CD4-positive, alpha-beta T cell treated with Interleukin-1 beta for 1 hour (primary cell): Measurements from ENCODE around the gene SOSTDC1.
"Not testable (repeated sequence)": the region's sequence is repeated elsewhere in the genome, so short reads cannot be mapped to it uniquely, and the experiment has no call there.

Experiments used
- DNase-seq, 2 donors: peaks; one replicate each; pipeline ENCODE4 v3.0.0-alpha.2; 2020 to 2022

SOSTDC1 gene

DNA sequence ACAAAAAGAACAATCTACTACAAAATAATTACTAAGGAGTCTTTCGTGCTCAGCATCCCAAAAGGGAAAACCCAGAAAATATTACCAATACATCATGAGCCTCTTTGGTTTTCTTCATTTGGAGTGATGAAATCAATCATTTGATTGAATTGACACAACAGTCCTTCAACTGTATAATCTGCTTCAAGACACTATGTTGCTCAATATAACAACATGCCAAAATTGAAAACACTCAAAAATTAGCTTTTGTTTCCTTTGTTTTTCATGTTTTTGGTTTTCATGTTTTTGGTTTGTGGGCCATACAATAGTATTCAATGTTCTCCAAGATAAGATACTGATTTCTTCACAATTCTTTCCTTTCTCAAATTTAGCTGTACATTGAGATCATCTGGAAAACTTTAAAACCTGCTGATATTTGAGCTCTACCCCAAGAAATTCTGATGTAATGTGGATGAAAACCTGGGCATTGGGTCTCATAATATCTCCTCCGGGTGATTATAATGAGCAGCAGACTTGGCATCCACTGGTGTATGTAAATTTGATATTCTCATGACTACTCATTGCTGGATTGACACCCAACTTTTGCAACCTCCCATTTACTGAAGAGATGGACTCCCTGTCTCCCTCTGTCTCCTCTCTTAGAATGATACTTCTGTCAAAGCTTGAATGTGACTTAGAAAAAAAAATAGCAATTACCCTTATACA, 4.6 kb downstream of the SOSTDC1 start:
- no peak for DNase-seq

DNA sequence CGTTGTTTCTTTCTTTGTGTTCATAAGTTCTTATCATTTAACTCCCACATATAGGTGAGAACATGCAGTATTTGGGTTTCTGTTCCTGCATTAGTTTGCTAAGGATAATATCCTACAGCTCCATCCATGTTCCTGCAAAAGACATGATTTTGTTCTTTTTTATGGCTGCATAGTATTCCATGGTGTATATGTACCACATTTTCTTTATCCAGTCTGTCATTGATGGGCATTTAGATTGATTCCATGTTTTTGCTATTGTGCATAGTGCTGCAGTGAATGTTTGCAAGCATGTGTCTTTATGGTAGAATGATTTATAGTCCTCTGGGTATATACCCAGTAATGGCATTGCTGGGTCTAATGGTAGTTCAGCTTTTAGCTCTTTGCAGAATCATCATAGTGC, 9.2 kb downstream of the SOSTDC1 start:
- DNase-seq: not testable (repeated sequence)

DNA sequence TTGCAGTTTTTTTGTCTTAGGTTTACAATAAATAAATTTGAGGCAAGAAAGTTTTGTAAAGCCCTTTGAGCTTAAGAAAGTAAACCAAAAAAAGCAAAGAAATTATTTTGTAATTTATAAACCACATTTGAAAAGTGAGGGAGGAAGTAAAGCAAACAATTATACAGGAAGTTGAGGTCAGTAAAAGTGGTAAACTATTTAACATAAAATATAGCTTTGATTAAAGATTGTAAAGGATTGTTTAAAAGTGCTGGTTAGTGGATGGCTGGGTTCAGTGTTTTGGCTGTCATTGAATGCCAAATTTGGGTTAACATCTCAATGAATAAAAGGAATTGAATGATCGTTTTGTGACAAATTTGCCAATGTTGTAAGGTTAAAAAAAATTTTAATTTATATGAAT, 9.9 kb downstream of the SOSTDC1 start:
- no peak for DNase-seq

DNA sequence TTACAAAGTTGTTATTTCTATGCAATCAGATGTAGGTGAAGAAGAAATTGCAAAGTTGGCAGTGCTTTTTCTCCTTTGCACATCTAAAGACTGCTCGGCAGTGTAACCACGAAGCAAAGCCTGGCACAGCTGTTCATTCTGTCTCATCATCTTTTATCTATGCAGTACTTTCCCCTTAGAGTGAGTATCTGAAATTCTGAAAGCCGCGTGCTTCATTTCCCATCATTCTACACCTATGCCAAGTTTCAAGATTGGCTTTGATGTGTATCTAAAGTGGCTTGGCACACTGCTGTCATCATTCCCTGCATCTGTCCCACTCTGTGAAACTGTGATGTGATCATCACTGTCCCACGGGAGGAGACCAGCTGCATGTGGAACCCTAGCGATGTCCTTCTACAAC, 15.2 kb downstream of the SOSTDC1 start:
- DNase-seq: no peak

DNA sequence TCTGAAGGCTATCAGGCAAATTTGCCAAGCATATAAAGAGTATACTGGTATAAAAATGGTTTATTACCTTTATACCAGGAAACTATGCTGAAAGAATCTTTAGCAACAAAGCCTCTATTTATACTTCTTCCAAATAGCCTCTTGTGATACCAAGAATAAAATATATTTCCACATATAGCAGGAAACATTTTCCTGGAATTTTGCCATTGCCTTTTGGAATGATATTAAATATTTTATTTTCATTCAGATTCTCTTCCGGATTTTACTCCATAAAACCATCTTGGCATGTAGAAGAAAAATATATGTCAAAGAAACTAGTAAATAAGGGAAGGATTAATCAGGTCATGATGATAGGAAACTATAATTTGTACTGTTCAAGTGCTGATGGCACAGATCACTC, 17.7 kb downstream of the SOSTDC1 start:
- no peak for DNase-seq

DNA sequence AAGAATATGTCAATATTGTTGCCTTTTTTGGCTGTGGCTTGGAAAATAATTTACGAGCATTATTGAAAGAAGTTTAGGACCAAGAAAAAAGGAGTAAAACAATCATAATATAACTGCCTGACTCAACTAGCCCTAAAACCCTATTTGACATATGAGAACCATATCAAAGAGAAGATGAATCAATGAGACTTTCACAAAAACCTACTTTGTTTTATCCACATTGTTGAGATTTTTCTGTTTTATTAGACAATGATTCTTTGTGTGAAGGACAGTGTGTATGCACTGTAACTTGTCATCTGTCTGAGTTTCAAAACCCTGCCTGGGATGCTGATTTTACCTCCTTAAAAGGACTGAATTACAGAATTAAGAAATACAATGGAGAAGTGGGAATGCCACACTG, 19.0 kb downstream of the SOSTDC1 start:
- no peak for DNase-seq

DNA sequence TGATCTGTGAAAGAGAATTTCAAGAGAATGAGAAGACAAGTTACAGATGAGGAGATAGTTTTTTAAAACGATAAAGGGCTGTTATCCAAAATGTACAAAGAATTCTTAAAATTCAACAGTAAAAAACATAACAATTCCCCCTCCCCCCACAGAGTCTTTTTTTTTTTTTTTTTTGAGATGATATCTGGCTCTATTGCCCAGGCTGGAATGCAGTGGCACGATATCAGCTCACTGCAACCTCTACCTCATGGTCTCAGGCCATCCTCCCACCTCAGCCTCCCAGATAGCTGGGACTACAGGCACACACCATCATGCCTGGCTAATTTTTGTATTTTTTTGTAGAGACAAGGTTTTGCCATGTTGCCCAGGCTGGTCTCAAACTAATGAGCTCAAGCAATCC, 21.7 kb downstream of the SOSTDC1 start:
- not testable (repeated sequence) for DNase-seq

DNA sequence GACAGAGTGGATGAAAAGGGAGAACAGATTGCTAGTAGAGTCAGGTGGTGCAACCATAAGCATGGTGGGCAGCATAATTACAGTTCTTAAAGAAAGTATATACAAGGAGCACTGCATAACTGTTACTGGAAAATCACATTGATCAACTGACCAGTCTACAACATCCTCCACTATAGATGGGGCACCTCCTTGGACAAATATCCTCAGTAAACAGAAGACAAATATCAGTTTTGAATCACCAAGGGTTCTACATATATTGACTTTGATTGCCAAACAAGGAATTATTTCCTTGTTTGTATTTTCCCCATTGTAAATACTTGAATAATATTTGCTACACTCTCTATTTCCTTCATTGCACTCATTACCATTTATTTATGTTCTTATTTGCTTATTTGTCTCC, 26.6 kb downstream of the SOSTDC1 start:
- DNase-seq: no peak

DNA sequence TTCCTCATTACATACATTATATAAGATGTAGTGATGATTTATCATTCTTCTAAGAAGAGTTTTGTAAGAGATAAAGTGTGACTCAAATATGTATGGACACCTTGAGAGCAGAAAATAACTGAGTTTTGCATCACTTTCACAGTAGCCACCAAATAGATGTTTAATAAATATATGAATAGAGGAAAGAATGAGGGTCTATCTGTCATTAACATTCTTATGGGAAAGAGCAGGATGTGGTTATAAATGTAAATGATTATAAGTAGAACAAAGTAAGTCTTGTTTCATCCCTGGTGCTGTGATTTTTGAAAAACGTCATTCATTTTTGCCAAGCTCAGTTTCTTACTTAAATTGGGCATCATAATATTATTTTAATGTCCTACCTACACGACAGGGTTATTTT, 29.2 kb downstream of the SOSTDC1 start:
- DNase-seq: no peak

DNA sequence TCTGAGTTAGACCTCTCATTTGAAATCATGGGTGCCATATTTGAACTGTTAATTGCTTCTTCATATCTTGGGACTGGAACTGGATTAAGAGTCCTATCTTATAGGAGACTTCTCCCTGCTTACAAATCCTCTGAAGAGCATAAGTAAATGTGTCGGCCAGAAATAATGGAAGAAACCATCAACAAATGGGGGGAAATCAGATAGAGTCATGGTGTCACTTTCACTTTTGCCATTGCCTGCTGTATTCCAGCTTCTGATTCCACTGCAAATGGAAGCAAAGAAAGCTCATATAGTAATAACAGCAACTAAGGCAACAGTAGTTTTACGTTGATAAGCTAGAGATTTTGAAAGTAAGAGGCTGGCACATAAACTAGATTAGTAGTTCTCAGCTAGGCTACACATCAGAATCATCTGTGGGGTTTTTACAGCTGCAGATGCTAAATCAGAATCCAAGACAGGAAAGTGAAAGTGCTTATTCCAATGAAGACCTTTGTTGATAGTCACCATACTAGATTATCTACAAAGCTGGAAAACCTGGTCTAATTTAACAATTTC, 31.9 kb downstream of the SOSTDC1 start:
- no peak for DNase-seq

DNA sequence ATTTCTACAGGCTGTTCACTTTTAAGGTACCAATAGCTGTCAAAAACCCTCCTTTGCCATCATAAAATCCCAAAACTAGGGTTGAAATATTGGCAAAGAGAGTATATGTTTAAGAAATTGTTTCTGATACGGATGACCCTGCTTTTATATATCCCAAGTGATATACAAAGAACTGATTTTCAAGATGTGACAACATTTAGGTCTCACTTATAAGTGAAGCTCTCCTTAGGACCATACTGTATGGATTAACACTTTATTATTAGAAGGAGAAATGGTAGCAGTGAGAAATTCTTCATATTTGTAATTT, 33.2 kb downstream of the SOSTDC1 start:
- DNase-seq: no peak

DNA sequence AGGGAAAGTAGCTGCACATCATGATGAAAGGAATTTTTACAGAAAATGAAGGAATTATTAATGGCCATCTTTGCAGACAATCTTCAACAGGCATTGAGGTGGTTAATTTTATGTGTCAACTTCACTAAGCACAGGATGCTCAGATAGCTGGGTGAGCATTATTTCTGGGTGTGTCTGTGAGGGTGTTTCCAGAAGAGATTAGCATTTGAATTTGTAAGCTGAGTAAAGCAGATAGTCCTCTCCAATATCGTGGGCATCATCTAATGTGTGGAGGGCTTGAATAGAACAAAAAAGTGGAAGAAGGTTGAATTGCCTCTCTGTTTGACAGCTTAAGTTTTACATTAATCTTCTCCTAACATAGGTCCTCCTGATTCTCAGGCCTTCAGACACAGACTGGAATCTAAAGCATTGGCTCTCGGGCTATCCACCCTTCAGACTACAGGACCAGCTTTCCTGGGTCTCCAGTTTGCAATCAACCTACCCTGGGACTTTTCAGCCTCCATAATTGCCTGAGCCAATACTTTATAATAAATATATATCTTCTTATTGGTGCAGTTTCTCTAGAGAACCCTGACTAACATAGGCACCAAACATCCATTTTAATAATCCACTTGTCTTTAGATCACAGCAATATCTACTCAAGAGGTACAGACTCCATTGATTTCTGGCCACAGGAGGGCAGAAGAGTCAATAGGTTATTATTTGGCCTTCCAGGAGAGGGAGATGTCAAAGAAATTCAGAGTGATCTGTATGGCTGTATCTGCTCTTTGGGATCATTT, 33.7 kb downstream of the SOSTDC1 start:
- DNase-seq: peak; percentile 2 to 53

DNA sequence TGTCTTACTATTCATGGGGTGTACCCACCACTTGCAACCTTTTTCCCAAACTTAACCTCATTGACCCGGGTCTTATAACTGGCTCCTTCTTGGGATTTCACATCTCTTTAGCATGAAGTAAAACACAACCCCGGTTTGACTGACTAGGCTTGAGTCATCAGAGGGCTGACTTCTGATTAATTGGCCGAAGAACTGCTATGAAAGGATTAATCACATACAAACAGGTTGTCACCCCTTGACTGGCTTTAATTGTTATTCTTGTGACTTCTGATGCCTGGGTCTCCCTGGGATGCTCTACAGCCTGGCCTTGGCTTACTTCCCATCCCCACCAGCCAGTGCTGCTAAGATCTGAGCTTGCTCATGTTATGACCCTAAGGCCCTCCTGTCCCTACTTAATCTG, 35.4 kb downstream of the SOSTDC1 start:
- no peak for DNase-seq

DNA sequence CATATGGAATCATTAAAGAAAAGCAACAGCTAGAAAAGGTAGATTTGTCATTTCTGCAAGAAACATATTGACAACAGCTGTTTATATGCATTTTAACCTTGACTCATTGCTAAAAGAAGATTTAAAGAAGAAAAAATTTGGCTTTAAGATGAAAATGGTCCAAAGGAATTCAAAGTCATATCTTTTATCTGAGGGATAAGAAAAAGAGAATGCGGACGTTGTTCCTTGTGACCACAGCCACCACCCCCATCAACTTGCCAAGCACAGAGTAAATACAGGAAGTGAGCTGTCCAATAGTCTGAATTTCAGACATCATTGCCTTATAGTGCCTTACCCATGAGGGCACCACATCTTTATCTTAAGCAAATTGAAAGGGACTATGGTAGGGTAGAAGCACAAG, 36.9 kb downstream of the SOSTDC1 start:
- no peak for DNase-seq

DNA sequence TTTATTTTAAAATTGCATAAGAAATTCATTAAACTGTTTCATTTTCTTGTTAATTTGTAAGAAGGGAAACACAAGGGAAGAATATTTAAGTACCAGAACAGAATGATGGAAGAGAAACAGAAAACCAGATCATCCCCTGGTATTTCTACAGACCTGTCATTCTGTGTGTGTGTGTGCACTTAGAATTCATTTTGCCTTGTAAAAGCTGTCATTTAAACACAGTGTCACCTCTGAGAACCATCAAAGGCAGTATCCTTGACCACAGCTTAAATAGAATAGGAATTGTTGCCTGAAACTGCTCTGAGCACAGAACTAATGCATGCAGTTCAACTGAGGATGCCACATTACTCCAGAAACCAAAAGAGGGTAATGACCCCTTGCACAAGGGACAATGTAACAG, 37.4 kb downstream of the SOSTDC1 start:
- DNase-seq: no peak

DNA sequence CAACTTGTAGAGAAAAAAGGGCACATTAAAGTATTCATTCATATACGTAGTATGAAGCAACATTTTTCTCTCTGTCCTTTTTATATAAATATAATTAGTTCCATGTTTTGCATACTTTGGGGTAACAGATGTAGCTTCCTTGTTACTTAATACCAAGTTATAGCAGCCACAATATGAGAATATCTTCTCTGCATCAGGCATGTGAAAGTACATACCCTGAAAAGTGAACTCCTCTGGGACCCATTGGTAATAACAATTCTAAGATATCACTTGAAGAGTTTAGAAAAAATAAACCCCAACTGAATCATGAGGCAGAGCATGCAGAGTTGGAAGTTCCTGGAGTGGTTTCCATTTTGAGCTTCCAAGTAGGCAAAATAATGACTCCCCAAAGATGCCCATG, 41.8 kb downstream of the SOSTDC1 start:
- no peak for DNase-seq

DNA sequence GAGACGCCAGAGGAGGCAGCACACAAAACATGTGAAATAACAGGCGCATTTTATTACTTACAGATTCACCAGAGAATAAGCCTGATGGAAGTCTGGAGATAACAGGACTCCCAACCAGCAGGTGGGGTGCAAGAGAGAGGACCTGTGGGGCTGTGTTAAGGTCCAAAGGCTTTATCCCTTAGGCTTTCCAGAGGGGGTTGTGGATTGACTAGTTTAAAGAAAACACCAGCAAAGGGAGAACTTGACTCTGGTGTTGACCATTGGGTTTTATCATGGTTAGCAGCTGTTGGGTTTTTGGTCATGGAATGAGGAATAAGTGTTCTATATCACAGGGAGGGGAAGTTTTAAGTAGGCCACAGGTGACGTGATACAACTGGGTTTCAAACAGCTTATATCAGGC, 42.6 kb downstream of the SOSTDC1 start:
- no peak for DNase-seq

DNA sequence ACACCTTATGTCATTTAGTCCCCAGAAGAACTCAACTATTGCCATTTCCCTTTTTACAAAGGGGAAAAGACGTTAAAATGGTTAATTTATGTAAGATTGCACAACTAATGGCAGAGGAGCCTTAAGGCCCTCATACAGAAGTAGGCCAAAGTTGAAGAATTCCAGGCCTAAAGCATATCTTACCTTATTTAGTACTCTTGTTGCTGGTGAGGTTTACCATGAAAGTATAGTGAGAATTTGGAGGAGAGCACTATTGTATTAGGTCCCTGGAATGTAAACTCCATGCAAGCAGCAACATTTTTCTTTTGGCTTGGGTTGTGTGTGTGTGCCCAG, 43.5 kb downstream of the SOSTDC1 start:
- no peak for DNase-seq

DNA sequence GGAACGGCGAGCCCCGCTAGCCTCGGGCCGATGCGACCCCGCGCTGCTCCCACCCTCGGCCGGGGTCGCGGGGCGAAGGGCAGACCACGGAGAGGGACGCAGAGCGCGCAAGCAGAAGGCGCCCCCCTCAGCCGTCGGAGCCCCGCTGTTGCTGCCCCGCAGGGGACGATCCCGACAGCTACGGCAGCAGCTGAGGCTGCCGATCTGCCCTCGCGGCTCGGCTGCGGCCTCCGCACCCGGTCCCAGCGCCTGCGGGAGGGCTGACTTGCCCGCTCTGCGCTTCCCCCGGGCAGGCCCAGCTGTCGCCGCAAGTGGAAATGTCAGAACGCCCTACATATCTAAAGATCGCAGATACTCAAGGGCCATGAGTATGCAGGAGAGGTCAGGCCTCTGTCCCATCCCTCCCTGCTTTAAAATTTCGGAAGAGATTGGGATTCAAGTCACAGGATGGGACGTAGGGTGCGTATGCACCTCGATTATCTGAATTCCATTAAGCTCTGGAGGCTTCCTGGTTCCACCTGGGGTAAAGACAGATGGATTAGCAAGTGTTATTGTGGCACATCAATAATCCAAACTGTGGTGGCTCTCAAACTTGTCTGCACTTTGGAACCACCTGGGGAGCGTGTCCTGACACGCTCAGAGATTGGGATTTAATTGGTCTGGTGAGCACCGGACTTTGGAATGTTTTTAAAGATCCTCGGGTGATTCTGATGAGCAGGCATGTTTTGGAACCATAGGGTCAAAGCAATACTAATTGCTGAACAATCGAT, 44.0 kb downstream of the SOSTDC1 start, which contains the start of gene CRPPA:
Gene CRPPA, minus strand, starts transcription at position 206 of the 770 bp plus-strand sequence. CDS start 216 bp downstream, outside the sequence.
- DNase-seq: peak; percentile 22 to 38

DNA sequence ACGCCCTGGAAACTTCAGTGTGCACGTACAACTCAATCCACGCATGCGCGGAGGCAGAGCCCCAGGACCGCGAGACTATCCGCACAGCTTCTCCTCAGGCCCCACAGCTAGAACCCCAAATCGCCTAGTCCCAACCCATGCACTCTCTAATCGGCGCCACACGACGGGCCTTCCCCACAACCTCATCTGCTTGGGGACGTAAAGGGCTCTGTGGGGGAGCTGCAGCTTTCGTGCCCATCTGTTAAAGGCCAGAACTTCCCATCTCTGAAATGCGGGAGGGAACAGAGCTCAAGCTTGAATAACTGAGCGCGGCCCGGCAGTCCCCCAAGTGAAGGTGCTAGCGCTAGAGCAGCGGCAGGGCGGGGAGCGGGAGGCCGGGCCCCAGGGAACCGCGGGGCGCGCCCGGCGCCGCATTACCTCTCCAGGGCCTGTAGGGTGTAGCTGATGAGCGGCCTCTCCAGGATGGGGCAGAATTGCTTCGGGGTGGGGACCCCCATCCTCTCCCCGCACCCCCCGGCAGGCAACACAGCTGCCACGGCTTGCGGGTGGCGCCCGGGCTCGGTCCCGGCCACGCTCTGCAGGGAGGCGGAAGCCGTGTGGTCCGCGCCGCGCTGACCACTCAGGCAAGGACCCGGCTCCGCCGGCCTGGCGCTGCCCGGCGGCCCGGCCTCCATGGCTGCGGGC, 44.7 kb downstream of the SOSTDC1 start:
- DNase-seq: peak; percentile 87 to 89

DNA sequence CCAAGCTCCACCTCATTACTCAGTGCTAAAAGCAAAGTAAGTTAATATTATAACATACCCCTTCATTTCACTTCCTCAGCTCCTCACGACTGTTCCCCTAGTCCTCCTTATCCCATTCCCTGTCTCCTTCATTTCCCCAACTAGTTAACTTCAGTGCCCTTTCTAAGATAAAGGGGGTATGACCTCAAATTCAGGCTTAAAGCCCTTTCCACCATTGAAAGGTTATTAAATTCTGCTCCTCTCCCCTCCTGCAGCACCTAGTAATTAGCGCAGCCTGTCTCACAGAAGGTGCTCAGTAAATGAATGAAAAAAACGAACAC, 45.2 kb downstream of the SOSTDC1 start:
- DNase-seq: no peak

DNA sequence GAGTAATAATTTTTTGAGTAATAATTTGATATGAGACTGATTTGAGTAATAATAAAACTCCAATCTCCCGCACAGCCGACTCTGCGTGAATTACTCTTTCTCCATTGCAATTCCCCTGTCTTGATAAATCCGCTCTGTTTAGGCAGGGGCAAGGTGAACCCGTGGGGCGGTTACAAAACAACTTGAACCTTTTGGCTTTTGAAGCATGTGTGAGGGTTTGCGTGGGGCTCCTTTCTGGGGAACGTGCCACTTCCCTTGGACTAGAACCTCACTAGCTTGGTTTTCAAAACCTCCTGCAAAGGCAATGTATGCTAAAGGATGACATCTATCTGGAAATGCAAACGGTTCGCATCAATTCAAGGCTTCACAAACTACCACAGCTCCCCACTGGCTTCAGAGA, 45.7 kb downstream of the SOSTDC1 start:
- no peak for DNase-seq

DNA sequence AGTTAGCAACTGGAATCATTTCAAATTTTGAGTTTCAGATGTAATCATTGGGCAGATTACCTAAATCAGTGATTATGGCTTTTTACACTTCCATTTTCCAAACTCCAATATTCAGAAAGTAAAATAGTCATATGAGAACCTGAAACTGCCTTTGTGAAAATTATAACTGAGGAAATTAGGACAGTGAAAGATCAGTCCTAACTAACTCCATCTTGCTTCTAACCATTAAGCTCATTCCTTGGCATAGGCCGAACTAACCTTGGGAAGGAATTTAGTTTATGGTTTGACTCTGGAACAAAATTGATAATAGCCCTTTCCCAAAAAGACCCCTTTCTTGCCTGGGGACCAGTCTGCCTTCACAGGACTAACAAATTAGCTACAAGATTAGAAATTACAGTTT, 46.4 kb downstream of the SOSTDC1 start:
- DNase-seq: no peak
